B cell (primary cell): ENCODE measurements around the gene ARL6IP4. TPM values are rescaled to one million over a fixed set of nuclear protein-coding genes. Genes with fewer than 3 reads are reported as not detected.

Source experiments
- ATAC-seq: fragments of 200-7000 bp; cut with Tn5 transposase; one replicate; pipeline ENCODE4 v1.10.0; 2021; ENCODE audit warnings: low read depth, mild to moderate bottlenecking, moderate number of reproducible peaks, moderate library complexity
- CTCF ChIA-PET: fragments of 350-600 bp; sonication (Branson Sonifier 250); formaldehyde crosslinking; loops from one replicate; lab custom pipeline; 2021; ENCODE audit warnings: antibody characterized with exemption, inconsistent platforms; lab: Charles Lee
- POLR2A ChIA-PET: fragments of 350-600 bp; sonication (Branson Sonifier 250); formaldehyde crosslinking; loops from one replicate; lab custom pipeline; 2021; ENCODE audit warnings: antibody characterized with exemption; lab: Charles Lee
- DNase-seq: peaks from one replicate; pipeline ENCODE4 v3.0.0; 2013
- H2AFZ ChIP-seq: 2 replicates; pipeline ENCODE4 v1.6.1; 2012; ENCODE audit warnings: mild to moderate bottlenecking, low read depth, low read length; ENCODE audit not compliant: insufficient read depth, poor library complexity, severe bottlenecking
- H3K27ac ChIP-seq, 2 donors: 1 replicate in 1 of 2; 2 replicates in 1 of 2; pipeline ENCODE4 v1.5.1; 2012 to 2013; ENCODE audit warnings: low read length in 2 of 2, mild to moderate bottlenecking in 2 of 2, moderate library complexity in 1 of 2
- H3K27me3 ChIP-seq, 4 experiments: fragments of 200-600 bp in 1 of 4; sonication (generic) in 1 of 4; replicated peaks in 1 of 4; 1 replicate in 2 of 4; 2 replicates in 2 of 4; pipeline versions ENCODE4 v1.6.1 to v1.7.0; 2013 to 2016; ENCODE audit warnings: low read length in 3 of 4, mild to moderate bottlenecking in 2 of 4, mixed read lengths in 1 of 4, moderate library complexity in 1 of 4; ENCODE audit not compliant: insufficient read depth in 4 of 4, control insufficient read depth in 3 of 4; ENCODE audit errors: control extremely low read depth in 1 of 4
- H3K36me3 ChIP-seq, 2 experiments: replicated peaks in 1 of 2; 1 replicate in 1 of 2; 2 replicates in 1 of 2; pipeline versions ENCODE4 v1.6.1 to v1.7.1; 2013; ENCODE audit warnings: low read length in 1 of 2; ENCODE audit not compliant: insufficient read depth in 2 of 2, control insufficient read depth in 1 of 2; ENCODE audit errors: control extremely low read depth in 1 of 2, extremely low read depth in 1 of 2
- H3K4me1 ChIP-seq, 2 donors: fragments of 200-600 bp in 1 of 2; sonication (generic) in 1 of 2; 1 replicate in 1 of 2; 2 replicates in 1 of 2; pipeline versions ENCODE4 v1.5.1 to v1.6.1; 2013 to 2017; ENCODE audit warnings: low read length in 2 of 2; ENCODE audit not compliant: control insufficient read depth in 2 of 2, insufficient read depth in 2 of 2
- H3K4me2 ChIP-seq: replicated peaks from 2 replicates; pipeline ENCODE3; 2012; ENCODE audit warnings: mild to moderate bottlenecking, low read depth, low read length; ENCODE audit not compliant: poor library complexity, severe bottlenecking
- H3K4me3 ChIP-seq, 5 experiments: fragments of 200-600 bp in 1 of 5; sonication (generic) in 1 of 5; 1 replicate in 3 of 5; 2 replicates in 2 of 5; pipeline versions ENCODE4 v1.5.1 to v1.7.0; 2011 to 2016; ENCODE audit warnings: low read length in 4 of 5, mild to moderate bottlenecking in 4 of 5, low read depth in 2 of 5, control low read depth in 1 of 5, moderate library complexity in 1 of 5; ENCODE audit not compliant: insufficient read depth in 1 of 5; ENCODE audit errors: control extremely low read depth in 1 of 5, extremely low read depth in 1 of 5
- H3K79me2 ChIP-seq: fragments of 200-600 bp; sonication (generic); one replicate; pipeline ENCODE4 v1.6.0; 2016; ENCODE audit warnings: low read length; ENCODE audit not compliant: control insufficient read depth, insufficient read depth
- H3K9ac ChIP-seq: fragments of 200-600 bp; sonication (generic); 2 replicates; pipeline ENCODE4 v1.6.1; 2017; ENCODE audit warnings: mild to moderate bottlenecking, low read length, moderate library complexity
- H3K9me3 ChIP-seq, 3 donors: one replicate each; pipeline versions ENCODE4 v1.6.1 to v1.7.1; 2013; ENCODE audit warnings: low read length in 2 of 3; ENCODE audit not compliant: control insufficient read depth in 2 of 3, insufficient read depth in 1 of 3; ENCODE audit errors: control extremely low read depth in 1 of 3
- H4K20me1 ChIP-seq: 2 replicates; pipeline ENCODE4 v1.6.0; 2012; ENCODE audit warnings: mild to moderate bottlenecking, low read length; ENCODE audit not compliant: insufficient read depth, control insufficient read depth, poor library complexity, severe bottlenecking
- H3K27ac Mint-ChIP-seq: one replicate; pipeline ENCODE4 v1.8.0; 2021; ENCODE audit warnings: mixed read lengths
- H3K27me3 Mint-ChIP-seq: one replicate; pipeline ENCODE4 v1.8.0; 2021; ENCODE audit warnings: mixed read lengths
- H3K4me1 Mint-ChIP-seq: one replicate; pipeline ENCODE4 v1.8.0; 2021; ENCODE audit warnings: mixed read lengths
- H3K4me3 Mint-ChIP-seq: one replicate; pipeline ENCODE4 v1.8.0; 2021; ENCODE audit warnings: mixed read lengths
- H3K9me3 Mint-ChIP-seq: one replicate; pipeline ENCODE4 v1.8.0; 2022; ENCODE audit warnings: mixed read lengths; ENCODE audit not compliant: insufficient read depth
- EZH2 ChIP-seq: IDR thresholded peaks from 2 replicates; pipeline ENCODE4 v1.6.1; 2012; ENCODE audit warnings: borderline replicate concordance, low read depth, mild to moderate bottlenecking, moderate library complexity, low read length; ENCODE audit not compliant: insufficient read depth, poor library complexity, severe bottlenecking
- WGBS: methylation state at CpG from one replicate; pipeline ENCODE4 v1.1.5; 2013; ENCODE audit warnings: missing lambda C conversion rate; ENCODE audit not compliant: insufficient coverage; 5-methylcytosine and 5-hydroxymethylcytosine counted together
- intact Hi-C: fragments of 100-400 bp; cut with micrococcal nuclease; formaldehyde crosslinking; loops from one replicate; pipeline ENCODE4 v1.10.0; 2022
- polyA plus RNA-seq: library from polyadenylated mRNA; depleted of rRNA; stranded (reverse); fragments of >200 nt; gene quantifications from 2 replicates; pipeline ENCODE4 v1.2.3, GENCODE V29; 2012
- total RNA-seq, 2 donors: library from RNA; stranded (reverse); fragments of 120-200 nt in 1 of 2; gene quantifications; 1 replicate in 1 of 2; 2 replicates in 1 of 2; pipeline versions ENCODE4 v1.2.3 to v1.2.4, GENCODE V29; 2013 to 2022
- TF ChIP-seq, protein P1 (sequence below): fragments of 200-600 bp; IDR thresholded peaks from one replicate; pipeline ENCODE4 v1.8.0; 2022; ENCODE audit warnings: antibody characterized with exemption, mild to moderate bottlenecking

Gene ARL6IP4
- total and polyA plus RNA-seq, 2 donors (not counting 1 experiment from before 2014, with no cell fraction given) = 165 to 274 TPM

GRCh38 chr12:122949816-122950675 lies 30.4 kb upstream of the ARL6IP4 start:
- ChIA-PET CTCF (interaction anchor here (0.7 to 16.2 kb wide), 6 partner anchors 52 to 176 kb away, joined by 3 to 388 read pairs (median 50); no protein-coding TSS in a partner anchor), POLR2A (interaction anchor here (0.7 to 1.0 kb wide), 2 partner anchors 51 to 434 kb away, joined by 3 to 6 read pairs; no protein-coding TSS in a partner anchor)
- WGBS = 97% methylated on average over 26 of the region's 27 CpGs
- Mint-ChIP-seq H3K27me3 (no peaks in the 10 kb centered on the region), H3K4me1 (peaks cover 35% of the 10 kb centered on the region), H3K9me3 (no peaks in the 10 kb centered on the region), H3K4me3 (no peak overlapping the region), H3K27ac (no peak overlapping the region)
- peaks cover 0 to 3% (median 0%) of the 10 kb centered on the region in 3 donors for H3K9me3 ChIP-seq
- intact Hi-C loops = no loop called here
- H3K79me2 ChIP-seq = peaks cover 12% of the 10 kb centered on the region
- no peaks in the 10 kb centered on the region for H3K36me3 ChIP-seq
- H3K4me1 ChIP-seq = peaks cover 18 to 26% of the 10 kb centered on the region in 2 donors
- H3K4me2 ChIP-seq = no peak overlapping the region
- no peak overlapping the region for H3K9ac ChIP-seq
- no peak overlapping the region for H3K27ac ChIP-seq
- TF ChIP-seq, protein P1, sequence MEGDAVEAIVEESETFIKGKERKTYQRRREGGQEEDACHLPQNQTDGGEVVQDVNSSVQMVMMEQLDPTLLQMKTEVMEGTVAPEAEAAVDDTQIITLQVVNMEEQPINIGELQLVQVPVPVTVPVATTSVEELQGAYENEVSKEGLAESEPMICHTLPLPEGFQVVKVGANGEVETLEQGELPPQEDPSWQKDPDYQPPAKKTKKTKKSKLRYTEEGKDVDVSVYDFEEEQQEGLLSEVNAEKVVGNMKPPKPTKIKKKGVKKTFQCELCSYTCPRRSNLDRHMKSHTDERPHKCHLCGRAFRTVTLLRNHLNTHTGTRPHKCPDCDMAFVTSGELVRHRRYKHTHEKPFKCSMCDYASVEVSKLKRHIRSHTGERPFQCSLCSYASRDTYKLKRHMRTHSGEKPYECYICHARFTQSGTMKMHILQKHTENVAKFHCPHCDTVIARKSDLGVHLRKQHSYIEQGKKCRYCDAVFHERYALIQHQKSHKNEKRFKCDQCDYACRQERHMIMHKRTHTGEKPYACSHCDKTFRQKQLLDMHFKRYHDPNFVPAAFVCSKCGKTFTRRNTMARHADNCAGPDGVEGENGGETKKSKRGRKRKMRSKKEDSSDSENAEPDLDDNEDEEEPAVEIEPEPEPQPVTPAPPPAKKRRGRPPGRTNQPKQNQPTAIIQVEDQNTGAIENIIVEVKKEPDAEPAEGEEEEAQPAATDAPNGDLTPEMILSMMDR = no peak
- no peak for DNase-seq
- no peak overlapping the region for H3K4me3 ChIP-seq
- H4K20me1 ChIP-seq = no peaks in the 10 kb centered on the region
- ATAC-seq = no peak
- no peaks in the 10 kb centered on the region for H3K27me3 ChIP-seq
- no peak overlapping the region for H2AFZ ChIP-seq

DNA sequence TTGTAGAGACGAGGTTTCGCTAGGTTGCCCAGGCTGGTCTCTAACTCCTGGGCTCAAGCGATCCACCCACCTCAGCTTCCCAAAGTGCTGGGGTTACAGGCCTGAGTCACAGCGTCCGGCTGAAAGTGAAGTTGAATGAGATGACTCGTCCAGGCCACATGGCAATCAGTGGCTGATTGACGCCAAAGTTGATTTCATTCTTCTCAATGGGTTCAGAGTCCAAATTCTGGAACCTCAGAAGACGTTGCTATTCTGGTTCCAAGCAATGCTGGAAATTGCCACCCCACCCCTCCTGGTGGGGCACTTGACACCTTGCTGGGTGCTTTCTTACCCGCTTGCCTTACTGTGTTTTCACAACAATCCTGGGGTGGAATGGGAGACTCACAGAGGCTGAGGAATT lies 29.1 kb upstream of the ARL6IP4 start:
- Mint-ChIP-seq H3K27me3 (no peaks in the 10 kb centered on the region), H3K4me1 (peaks cover 29% of the 10 kb centered on the region), H3K27ac (no peak overlapping the region), H3K4me3 (no peak overlapping the region), H3K9me3 (no peaks in the 10 kb centered on the region)
- H3K36me3 ChIP-seq = no peaks in the 10 kb centered on the region
- 96% methylated on average over 9 of the region's 9 CpGs for WGBS
- H2AFZ ChIP-seq = no peak overlapping the region
- no peak for TF ChIP-seq EZH2
- TF ChIP-seq, protein P1 = no peak
- H4K20me1 ChIP-seq = no peaks in the 10 kb centered on the region
- no peak for DNase-seq
- H3K4me1 ChIP-seq = peaks cover 18 to 25% of the 10 kb centered on the region in 2 donors
- POLR2A ChIA-PET = interaction anchor here (1.0 kb wide), 1 partner anchor 53 kb away, joined by 3 read pairs; no protein-coding TSS in a partner anchor
- ATAC-seq = no peak
- no peak overlapping the region for H3K9ac ChIP-seq
- H3K4me2 ChIP-seq = no peak overlapping the region
- H3K27me3 ChIP-seq = no peaks in the 10 kb centered on the region
- peaks cover 0 to 3% (median 0%) of the 10 kb centered on the region in 3 donors for H3K9me3 ChIP-seq
- CTCF ChIA-PET = interaction anchor here (0.9 to 16.2 kb wide), 7 partner anchors 55 to 159 kb away, joined by 3 to 388 read pairs (median 29); partner anchors contain the start of gene VPS37B
- no peak overlapping the region for H3K27ac ChIP-seq
- peaks cover 12% of the 10 kb centered on the region for H3K79me2 ChIP-seq
- intact Hi-C loops = no loop called here
- no peak overlapping the region for H3K4me3 ChIP-seq
